ENCODE results near the gene NELL1. TPM values are rescaled to one million over a fixed set of nuclear protein-coding genes. Genes with fewer than 3 reads are reported as not detected.

Gene NELL1
- total and polyA plus RNA-seq, 2 donors (not counting 3 experiments of a cell fraction or from before 2014, with no cell fraction given) = not detected

DNA sequence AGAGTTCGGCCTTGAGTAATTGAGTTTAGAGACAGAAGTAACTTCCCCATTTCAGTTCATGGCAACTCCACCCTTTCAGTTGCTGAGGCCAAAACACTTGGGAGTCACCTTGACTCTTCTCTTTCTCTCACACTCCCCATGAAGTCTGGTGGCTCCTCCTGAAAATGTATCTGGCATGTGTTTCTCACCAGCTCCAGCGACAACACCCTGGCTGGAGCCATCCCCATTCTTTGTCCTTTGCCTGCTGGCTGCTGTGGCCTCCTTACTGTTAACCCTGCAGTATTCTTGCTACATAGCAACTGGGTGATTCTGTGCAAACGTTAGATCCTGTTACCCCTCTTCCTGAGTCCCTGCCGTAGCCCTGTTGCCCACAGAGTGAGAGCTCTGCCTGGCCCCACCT lies 46.1 kb upstream of the NELL1 start:
- Histone ChIP-seq H3K4me3 (replicated peaks in 1 of 3; ENCODE audit: insufficient read depth in 1 of 3, low read depth in 1 of 3, low read length in 3 of 3) (no peak overlapping the region), H3K9me1 (replicated peaks; ENCODE audit: control insufficient read depth, extremely low read depth, insufficient read depth, low read length) (no peaks in the 10 kb centered on the region), H3K79me2 (ENCODE audit: control insufficient read depth, insufficient read depth, low read length) (no peaks in the 10 kb centered on the region), H2AFZ (ENCODE audit: low read depth, low read length) (no peak overlapping the region), H3K9ac (replicated peaks; ENCODE audit: extremely low read depth, insufficient read depth, low read length) (no peak overlapping the region), H3K36me3 (ENCODE audit: control insufficient read depth in 2 of 2, extremely low read depth in 1 of 2, insufficient read depth in 2 of 2, low read length in 2 of 2) (no peaks in the 10 kb centered on the region), H3K4me2 (ENCODE audit: insufficient read depth, low read length) (no peak overlapping the region), H4K20me1 (replicated peaks; ENCODE audit: control insufficient read depth, extremely low read depth, insufficient read depth, low read length) (no peaks in the 10 kb centered on the region), H3K4me1 (ENCODE audit: control insufficient read depth, extremely low read depth, insufficient read depth, low read length) (no peaks in the 10 kb centered on the region), H3K9me3 (replicated peaks; ENCODE audit: control insufficient read depth, insufficient read depth, low read length) (no peaks in the 10 kb centered on the region), H3K27ac (ENCODE audit: insufficient read depth, low read depth, low read length) (no peak overlapping the region), H3K27me3 (ENCODE audit: control insufficient read depth in 2 of 2, insufficient read depth in 2 of 2, low read length in 2 of 2) (no peaks in the 10 kb centered on the region)
- intact Hi-C loops (cut with micrococcal nuclease) (no loop called here), dilution Hi-C loops (cut with MboI; ENCODE audit: extremely low pct_ligation_motif_present, low sequenced_read_pairs) (no loop called here)
- DNase-seq (ENCODE audit: low read depth, low spot score) (no peak), FAIRE-seq (no peak)
- TF ChIP-seq MYC (IDR thresholded peaks at IDR 0.05; ENCODE audit: low read depth, low read length) (no peak), JUN (IDR thresholded peaks at IDR 0.05; ENCODE audit: borderline replicate concordance, insufficient read depth, insufficient read length, low read depth) (no peak), POLR2A (IDR thresholded peaks at IDR 0.05; ENCODE audit: low read depth, low read length) (no peak), POLR2AphosphoS5 (IDR thresholded peaks at IDR 0.05; ENCODE audit: insufficient read depth, low read depth, low read length) (no peak), EZH2 (IDR thresholded peaks at IDR 0.05; ENCODE audit: borderline replicate concordance, low read depth, low read length, severe bottlenecking) (no peak)
- TF ChIP-seq, protein P1, sequence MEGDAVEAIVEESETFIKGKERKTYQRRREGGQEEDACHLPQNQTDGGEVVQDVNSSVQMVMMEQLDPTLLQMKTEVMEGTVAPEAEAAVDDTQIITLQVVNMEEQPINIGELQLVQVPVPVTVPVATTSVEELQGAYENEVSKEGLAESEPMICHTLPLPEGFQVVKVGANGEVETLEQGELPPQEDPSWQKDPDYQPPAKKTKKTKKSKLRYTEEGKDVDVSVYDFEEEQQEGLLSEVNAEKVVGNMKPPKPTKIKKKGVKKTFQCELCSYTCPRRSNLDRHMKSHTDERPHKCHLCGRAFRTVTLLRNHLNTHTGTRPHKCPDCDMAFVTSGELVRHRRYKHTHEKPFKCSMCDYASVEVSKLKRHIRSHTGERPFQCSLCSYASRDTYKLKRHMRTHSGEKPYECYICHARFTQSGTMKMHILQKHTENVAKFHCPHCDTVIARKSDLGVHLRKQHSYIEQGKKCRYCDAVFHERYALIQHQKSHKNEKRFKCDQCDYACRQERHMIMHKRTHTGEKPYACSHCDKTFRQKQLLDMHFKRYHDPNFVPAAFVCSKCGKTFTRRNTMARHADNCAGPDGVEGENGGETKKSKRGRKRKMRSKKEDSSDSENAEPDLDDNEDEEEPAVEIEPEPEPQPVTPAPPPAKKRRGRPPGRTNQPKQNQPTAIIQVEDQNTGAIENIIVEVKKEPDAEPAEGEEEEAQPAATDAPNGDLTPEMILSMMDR (IDR thresholded peaks at IDR 0.05; ENCODE audit: extremely low read depth in 1 of 2, insufficient read depth in 1 of 2, low read depth in 1 of 2, low read length in 2 of 2) = no peak
- TF ChIP-seq, protein P2, sequence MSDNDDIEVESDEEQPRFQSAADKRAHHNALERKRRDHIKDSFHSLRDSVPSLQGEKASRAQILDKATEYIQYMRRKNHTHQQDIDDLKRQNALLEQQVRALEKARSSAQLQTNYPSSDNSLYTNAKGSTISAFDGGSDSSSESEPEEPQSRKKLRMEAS (IDR thresholded peaks at IDR 0.05; ENCODE audit: insufficient read depth, insufficient read length) = no peak
- ChIA-PET POLR2A (no interaction called here), CTCF (no interaction called here)
- no TSS peak for BruUV-seq (replicated peaks)

All from endothelial cell of umbilical vein (primary cell).